ELF-1 (cell line): Measurements from ENCODE around the gene CAPN15.
"Not testable (repeated sequence)": the region's sequence is repeated elsewhere in the genome, so short reads cannot be mapped to it uniquely, and the experiment has no call there.

Experiments used
- DNase-seq: peaks from one replicate; pipeline ENCODE4 v3.0.0-alpha.2; 2016; ENCODE audit warnings: low read depth, low spot score

The CAPN15 gene

DNA sequence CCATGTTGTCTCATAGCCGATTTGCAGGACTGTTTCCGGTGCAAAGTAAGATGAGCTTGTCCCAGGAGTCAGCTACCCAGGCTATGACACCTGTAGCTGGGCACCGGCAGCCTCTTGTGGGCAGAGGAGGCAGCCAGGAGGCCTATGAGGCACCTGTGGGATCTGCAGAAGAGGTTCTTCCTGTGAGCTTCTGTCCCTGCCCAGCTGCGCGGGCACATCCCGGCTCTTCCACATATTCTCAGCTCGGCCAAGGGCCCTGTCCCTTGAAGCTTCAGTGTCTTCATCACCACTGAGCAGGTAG, 21.3 kb upstream of the CAPN15 start:
- DNase-seq: no peak

DNA sequence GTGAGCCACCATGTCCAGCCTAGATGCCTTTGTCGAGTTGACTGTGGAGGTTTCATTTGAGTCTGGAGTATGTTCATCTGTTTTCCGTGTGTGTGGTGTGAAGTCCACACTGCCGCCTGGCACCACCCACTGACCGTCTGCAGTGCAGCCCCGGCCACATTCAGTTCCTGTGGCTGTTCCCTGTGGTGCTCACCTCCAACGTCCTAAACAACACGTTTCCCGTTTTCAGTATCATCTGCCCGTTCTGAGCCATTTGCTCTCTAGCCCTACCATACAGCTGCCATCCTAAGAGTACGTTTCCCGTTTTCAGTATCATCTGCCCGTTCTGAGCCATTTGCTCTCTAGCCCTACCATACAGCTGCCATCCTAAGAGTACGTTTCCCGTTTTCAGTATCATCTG, 20.0 kb upstream of the CAPN15 start:
- DNase-seq: not testable (repeated sequence)

DNA sequence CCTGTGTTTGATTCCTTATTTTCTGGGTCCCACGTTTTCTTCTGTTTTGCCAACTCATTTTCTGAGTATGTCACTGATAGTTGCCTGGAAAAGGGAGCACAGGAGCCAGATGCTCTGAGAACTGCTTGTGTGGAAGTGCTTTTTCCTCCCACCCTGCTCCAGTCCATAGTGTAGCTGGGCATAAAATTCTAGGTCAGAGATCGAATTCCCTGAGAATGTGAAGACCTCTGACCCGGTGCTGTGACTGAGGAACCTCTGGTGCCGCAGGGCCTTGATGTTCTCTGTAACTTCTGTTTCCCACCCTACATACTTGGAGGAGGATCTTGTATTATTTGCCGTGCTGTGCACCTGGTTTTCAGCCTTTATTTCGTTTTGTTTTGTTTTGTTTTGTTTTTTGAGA, 19.5 kb upstream of the CAPN15 start:
- no peak for DNase-seq

DNA sequence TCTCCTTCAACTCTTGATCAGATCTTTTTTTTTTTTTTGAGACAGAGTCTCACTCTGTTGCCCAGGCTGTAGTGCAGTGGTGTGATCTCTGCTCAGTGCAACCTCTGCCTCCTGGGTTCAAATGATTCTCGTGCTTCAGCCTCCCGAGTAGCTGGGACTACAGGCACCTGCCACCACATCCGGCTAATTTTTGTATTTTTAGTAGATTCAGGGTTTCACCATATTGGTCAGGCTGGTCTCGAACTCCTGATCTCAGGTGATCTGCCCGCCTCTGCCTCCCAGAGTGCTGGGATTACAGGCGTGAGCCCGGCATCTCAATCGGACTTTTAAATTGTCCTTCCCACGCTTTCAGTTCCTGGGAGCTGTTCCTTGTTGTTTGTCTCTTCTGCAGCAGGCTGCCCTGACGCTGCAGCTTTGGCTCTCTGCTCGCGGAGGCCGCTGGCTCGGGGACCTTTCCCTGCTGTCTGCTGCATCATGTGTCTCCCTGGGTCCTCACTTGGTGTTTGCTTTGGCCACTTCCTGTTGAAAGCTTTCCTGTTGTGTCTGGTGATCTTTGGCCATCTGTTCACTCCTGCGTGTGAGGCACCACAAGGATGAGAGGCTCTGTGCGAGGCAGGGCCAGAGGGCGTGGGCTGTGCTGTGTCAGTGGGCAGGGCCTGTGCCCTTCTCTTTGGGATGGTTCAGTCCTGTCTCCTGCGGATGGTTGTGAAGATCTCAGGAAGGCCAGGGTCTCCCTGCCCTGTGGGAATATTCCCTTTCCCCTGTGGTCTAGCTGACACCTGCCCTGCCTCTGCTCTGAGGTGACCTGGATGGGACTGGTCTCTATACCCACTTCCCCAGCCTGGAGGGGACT, 18.4 kb upstream of the CAPN15 start:
- no peak for DNase-seq

DNA sequence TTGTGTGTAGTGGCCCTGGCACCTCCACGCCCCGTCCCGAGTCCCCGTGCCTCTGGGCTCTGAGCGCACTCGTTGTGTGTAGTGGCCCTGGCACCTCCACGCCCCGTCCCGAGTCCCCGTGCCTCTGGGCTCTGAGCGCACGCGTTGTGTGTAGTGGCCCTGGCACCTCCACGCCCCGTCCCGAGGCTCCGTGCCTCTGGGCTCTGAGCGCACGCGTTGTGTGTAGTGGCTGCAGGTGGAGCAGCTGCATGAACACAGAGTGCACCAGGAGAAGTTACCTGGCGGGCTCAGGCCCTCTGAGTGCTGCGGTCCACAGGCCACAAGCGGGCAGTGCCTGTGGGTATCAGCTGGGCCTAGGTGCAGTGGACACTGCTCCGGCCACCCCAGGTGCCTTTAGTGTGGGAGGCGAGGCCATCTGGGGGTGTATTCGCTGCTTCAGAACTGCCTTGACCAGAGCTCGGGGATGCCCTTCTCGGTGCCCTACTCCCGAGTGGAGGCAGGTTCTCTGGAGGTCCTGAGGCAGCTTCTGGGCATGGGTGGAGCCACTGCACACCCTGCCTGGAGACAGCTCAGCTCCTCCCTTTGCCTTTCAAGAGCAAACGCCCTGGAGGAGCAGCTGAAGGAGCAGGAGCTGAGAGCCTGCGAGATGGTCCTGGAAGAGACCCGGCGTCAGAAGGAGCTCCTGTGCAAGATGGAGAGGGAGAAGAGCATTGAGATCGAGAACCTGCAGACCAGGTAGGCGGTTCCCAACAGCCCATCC, 17.3 kb upstream of the CAPN15 start:
- no peak for DNase-seq

DNA sequence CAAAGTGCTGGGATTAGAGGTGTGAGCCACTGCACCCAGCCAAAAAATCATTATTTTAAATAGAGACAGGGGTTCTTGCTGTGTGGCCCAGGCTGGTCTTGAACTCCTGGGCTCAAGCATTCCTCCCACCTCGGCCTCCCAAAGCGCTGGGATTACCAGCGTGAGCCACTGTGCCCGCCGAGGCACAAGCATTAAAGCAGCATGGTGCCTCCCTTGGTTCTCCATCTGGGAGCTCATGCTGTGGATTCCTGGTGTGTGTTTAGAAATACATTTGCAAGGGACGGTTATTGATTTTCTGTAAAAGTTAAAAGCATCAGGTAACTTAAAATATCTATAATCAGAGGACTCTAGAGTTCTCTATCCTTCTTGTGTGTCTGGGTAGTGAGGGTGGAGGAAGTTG, 14.7 kb upstream of the CAPN15 start:
- no peak for DNase-seq

DNA sequence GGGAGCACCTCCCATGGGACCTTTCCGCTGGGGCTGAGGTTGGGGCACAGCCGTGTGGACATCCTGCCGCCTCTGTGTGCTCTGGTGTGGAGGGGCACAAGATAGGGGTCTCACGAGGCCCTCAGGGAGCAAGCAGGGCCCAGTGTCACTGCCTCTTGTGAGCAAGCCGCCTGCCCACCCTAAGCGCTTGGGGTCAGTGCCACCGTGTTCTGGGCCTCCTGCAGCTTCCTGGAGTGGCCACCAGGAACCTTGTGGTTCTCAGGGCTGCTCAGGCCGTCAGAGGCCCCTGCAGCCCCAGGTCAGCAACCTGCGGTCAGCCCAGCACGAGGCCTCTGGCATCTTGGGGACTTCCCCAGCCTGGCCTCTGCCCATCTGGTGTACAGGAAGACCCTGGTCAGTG, 13.6 kb upstream of the CAPN15 start:
- no peak for DNase-seq

DNA sequence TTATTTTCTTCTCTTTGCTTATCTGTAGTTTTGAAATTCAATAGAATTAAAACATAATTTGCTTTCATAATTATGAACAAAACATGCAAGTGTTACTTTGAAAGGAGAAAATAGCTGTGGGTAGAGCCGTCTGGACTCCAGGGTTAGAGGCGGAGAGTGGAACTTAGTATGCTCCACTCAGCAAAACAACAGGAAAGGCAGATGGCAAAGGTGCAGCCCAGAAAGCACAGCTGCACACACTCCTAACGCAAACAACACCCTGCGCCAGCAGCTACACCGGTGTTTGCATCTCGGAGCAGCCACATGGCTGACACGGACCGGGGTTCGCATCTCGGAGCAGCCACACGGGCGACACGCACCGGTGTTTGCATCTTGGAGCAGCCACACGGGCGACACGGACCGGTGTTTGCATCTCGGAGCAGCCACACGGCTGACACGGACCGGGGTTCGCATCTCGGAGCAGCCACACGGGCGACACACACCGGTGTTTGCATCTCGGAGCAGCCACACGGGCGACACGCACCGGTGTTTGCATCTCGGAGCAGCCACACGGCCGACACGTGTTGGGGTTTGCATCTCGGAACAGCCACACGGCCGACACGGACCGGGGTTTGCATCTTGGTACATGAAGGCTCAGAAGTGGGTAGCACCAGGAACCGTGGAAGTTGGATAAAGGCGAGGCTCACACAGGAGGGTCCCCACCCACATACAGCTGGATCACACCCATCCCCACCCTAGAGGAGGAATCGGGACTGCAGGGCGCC, 12.2 kb upstream of the CAPN15 start:
- no peak for DNase-seq

DNA sequence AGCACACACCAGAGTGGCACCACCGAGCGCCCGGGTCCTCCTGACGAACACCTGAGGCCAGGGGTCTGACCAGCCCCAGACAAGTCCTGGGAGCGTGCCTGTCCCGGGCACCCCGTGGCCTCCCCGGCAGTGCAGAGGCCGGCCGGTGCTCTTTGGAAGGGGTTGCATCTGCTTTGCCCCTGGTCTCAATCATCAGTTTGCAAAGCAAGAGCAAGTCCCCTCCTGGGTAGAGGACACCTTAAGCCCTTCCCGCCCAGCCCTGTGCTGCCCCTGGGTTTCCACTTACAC, 11.6 kb upstream of the CAPN15 start:
- DNase-seq: no peak

DNA sequence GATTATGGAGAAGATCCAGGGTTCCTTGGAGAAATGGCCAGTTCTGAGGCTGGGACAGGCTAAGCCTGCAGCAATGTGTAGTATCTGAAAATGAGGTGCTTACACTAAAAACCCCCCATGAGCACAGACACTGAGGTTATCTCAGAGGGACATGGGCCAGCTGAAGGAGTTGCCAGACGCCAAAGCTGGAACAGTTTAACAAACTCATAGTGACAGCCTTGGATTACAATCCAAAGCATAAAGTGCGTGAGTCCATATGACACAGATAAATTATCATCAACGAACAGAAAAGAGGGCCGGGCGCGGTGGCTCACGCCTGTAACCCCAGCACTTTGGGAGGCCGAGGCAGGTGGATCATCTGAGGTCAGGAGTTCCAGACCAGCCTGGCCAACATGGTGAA, 11.2 kb upstream of the CAPN15 start:
- DNase-seq: no peak

DNA sequence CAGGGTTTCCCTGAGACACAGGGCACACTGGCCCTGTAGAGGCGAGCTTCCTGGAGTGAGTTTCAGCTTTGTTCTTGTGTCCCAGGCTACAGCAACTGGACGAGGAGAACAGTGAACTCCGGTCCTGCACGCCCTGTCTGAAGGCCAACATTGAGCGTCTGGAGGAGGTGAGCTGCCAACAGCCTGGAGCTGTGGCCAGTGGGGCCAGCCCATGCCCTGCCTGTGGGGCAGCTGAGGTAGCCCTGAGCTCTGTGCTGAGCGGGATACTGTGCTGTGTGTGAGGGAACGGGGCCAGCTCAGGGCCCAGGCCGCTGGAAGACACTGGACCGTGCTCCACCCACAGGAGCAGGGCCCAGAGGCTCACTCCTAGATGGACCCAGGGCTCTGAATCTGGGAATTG, 8.7 kb upstream of the CAPN15 start:
- DNase-seq: no peak

DNA sequence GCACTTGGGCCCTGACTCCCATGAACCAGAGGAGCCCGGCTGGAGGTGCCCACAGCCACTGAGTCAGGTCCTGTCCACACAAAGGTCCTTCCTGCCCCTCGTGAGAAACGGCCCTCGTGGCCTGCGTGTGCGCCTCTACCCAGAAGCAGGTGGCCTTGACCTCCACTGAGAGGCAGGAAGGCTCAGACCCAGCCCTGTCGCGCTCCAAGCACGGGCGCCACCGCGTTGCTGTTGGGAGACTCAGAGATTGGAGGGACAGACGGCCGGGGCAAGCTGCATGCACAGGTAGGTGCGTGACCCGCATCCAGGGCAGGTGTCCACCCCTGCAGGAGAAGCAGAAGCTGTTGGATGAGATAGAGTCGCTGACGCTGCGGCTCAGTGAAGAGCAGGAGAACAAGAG, 8.1 kb upstream of the CAPN15 start:
- DNase-seq: no peak

DNA sequence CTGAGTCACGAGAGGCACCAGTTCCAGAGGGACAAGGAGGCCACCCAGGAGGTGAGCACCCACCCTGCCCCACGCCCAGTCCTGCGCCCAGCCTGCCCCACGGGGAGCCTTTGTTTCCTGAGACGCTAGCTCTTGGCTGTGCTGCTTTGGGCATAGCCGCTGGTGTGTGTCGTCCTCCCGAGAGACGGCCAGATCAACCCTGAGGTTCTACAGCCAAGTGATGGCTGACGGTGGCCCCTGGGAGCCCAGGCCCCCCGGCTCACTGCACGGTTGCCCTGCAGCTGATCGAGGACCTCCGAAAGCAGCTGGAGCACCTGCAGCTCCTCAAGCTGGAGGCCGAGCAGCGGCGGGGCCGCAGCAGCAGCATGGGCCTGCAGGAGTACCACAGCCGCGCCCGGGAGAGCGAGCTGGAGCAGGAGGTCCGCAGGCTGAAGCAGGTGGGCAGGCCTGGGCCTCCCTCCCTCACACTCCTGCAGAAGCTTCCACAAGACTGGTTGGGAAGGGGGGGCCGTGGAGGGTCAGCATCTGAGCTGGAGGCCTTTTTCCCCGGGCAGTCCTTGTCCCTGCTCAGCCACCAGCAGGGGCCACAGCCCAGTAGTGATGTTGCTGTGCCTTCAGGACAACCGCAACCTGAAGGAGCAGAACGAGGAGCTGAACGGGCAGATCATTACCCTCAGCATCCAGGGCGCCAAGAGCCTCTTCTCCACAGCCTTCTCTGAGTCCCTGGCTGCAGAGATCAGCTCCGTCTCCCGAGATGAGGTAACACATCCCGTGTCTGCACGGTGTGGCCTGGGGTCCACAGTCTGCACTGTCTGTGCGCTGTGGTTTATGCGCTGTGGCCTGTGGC, 7.4 kb upstream of the CAPN15 start:
- DNase-seq: no peak

DNA sequence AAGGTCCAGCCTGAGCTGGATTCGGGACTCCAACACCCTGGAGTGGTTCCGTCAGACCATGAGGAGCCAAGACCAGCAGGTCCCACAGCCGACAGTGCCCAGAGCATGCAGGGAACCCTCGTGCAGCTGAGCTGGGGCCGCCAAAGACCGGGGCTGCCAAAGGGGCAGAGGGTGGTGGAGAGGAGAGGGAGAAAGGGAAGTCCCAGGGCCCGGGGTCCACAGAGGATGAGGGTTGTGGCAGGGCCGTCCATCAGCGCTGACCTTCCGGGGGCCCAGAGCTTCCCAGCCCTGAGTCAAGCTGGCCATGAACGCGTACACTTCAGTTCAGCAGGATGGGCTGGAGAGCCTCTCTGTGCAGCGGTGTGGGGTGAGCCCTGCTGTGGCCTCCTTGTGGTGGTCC, 6.7 kb upstream of the CAPN15 start:
- no peak for DNase-seq

DNA sequence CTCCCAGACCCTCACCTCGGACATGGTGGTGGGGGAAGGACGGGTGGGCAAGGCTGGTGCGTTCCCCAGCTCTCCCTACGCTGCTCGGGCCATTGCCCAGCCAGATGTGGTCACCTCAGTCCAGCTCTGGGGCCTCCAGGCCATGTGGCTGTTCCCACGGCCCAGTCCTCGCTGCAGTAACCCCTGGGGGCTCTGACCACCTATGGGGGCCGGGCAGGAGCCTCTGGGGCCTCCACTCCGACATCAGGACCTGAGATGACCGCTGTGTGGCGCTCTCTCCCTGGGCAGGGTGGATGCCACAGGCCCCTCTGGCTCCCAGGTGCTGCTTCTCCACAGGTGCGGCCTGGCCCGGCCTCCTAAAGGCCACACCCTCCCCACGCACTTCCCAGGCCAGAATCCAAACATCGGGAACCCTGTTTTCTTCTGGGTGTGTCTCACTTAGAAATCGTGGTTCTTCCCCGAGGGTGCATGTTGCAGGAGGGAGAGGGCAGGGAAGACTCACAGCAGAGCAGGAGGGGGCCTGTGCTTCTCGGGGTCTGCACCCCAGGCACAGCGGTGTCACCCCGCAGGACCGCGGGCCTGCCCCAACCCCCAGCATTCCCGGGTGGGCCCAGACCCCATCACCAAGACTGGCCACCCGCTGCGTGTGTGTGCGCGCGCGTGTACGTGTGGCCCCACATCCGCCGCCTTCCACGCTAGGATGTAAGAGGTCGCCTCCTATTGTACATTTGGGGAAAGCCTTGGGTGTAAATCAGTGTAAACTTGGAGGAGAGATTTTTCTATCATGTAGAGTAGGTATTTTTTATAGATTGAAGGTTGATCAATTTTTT, 5.9 kb upstream of the CAPN15 start:
- no peak for DNase-seq

DNA sequence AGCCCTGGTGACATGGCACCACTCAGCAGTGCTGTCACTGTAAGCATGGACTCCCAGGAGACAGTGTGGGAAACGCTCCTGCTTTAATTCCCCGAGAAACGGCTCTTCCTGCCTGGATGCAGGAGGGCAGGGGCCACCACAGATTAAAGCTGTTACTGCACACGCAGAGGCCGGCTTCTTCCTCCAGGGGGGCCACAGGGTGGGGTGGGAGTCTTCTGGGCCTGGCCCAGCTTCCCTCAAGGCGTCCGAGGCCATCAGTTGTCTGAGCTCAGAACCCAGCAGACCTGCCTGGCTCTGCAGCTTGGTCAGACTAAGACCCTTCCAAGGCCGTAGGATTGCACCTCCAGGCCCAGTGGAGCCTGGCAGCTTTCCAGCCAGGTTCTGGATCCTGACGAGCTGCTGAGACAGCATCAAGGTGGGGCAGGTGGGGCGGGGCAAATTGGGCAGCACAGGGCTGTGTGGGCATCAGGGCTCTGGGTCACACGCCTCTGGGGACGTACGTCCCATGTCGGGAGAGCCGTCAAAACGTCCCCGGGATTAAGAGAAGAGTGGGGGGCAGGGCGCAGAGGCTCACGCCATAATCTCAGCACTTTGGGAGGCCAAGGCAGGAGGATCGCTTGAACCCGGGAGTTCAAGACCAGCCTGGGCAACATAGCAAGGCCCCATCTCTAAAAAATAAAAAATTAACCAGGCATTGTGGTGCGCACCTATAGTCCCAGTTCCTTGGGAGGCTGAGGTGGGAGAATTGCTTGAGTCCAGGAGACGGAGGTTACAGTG, 5.0 kb upstream of the CAPN15 start:
- DNase-seq: no peak

DNA sequence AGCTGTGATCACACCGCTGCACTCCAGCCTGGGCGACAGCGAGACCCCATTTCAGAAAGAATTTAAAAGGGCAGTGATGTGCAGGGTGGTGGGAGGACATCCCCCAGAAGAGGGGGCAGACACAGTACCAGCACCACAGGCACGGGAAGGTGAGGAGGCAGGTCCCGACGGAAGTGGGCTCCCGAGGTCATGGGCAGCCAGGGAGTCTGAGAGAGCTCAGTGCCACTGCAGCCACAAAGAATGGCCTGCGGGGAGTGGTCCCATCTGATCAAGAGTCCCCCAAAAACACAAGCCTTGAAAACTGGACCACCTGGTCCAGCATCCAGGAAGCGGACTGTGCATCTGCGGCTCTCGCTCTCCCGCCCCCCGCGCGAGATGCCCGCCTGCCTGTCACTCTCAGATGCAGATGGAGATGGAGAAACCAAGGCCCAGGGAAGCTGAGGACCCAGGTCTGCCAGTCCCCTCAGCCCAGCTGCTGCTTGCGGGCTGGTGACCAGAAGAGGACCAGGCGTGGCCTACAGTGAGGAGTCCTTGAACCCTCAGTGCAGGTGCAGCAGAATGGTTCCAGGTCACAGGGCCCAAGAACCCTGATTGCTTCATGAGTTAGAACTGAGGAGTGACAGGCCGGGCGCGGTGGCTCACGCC, 4.3 kb upstream of the CAPN15 start:
- no peak for DNase-seq

DNA sequence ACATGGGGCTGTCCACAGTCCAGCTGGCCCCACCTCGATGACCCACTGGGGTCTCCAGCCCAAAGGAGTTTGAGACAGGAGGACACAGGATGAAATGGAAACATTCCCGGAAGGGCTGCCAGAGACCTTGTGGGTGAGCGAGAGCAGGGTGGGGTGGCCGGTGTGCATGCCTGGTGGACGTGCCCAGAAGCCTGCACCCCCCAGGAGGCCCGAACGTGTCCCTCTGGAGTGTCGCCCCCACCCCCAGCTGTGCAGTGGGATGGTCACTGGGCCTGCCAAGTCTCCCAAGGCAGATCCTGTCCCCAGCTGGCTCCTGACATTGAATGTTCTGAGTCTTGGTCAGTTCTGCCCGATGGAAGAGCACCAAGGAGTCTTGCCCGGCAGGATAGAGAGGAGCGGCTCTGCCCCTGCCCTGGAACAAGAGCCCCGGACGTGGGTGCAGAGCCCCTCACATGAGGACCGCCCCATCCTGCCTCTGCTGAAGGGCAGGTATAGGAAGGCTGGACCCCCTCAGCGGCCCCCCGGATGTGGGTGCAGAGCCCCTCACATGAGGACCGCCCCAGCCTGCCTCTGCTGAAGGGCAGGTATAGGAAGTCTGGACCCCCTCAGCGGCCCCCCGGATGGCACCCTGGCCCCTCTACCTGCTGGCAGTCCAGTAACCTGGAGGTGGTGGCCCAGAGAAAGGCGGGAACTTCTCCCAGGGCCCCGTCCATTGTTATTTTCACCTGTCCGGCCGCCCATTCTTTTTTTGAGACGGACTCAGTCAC, 3.1 kb upstream of the CAPN15 start:
- no peak for DNase-seq

DNA sequence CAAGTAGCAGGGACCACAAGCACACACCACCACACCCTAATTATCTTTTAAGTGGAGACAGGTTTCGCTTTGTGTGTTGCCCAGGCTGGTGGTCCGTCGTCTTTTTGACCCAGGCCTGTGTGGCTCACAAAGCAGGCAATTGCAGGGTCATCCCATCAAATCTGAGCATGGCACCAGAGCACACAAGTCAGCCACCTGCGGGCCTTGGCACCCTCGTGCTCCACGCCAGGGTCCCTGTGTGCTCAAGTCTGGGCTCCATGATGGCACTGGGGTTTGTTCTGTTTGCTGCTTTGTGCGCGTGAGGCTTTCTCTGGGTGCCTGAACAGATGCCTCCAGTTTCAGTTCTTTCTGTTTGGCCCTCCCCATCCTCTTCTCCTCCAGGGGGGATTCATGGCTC, 2.4 kb upstream of the CAPN15 start:
- no peak for DNase-seq
